PC-3 (cell line): ENCODE results near the gene ADAMTSL1. TPM values are rescaled to one million over a fixed set of nuclear protein-coding genes. Genes with fewer than 3 reads are reported as not detected.

Experiments used
- ATAC-seq: fragments of 200-7000 bp; cut with Tn5 transposase; 2 replicates; pipeline ENCODE4 v1.9.1; 2020; ENCODE audit warnings: mild to moderate bottlenecking, moderate library complexity
- BruUV-seq: library from RNA; stranded (reverse); fragments of 400-500 nt; replicated peaks from 2 replicates; lab custom pipeline; 2021; lab: Mats Ljungman, UMichigan
- CTCF ChIA-PET: fragments of 300-600 bp; sonication (Branson Sonifier 250); formaldehyde crosslinking; loops from one replicate; lab custom pipeline; 2022; ENCODE audit warnings: antibody characterized with exemption; lab: Charles Lee
- POLR2A ChIA-PET: fragments of 300-600 bp; sonication (Branson Sonifier 250); formaldehyde crosslinking; loops from one replicate; lab custom pipeline; 2022; ENCODE audit warnings: antibody characterized with exemption; ENCODE audit not compliant: unreplicated experiment; lab: Charles Lee
- DNase-seq: peaks from one replicate; pipeline ENCODE4 v3.0.0-alpha.2; 2015
- H2AFZ ChIP-seq: fragments of 300-600 bp; sonication (generic); 2 replicates; pipeline ENCODE4 v1.6.0; 2016; ENCODE audit warnings: antibody characterized with exemption, low read length
- H3F3A ChIP-seq: fragments of 300-600 bp; sonication (generic); one replicate; pipeline ENCODE4 v1.6.0; 2017; ENCODE audit warnings: antibody characterized with exemption, low read length, control low read depth, mild to moderate bottlenecking; ENCODE audit not compliant: unreplicated experiment
- H3K27ac ChIP-seq: fragments of 300-600 bp; sonication (generic); 2 replicates; pipeline ENCODE4 v1.5.1; 2016; ENCODE audit warnings: mild to moderate bottlenecking, low read length
- H3K27me3 ChIP-seq: fragments of 300-600 bp; sonication (generic); 2 replicates; pipeline ENCODE4 v1.6.1; 2016; ENCODE audit warnings: low read length, mixed read lengths
- H3K36me3 ChIP-seq: fragments of 300-600 bp; sonication (generic); 2 replicates; pipeline ENCODE4 v1.6.1; 2016; ENCODE audit warnings: low read depth, mixed run types, low read length, mixed read lengths
- H3K4me1 ChIP-seq: fragments of 300-600 bp; sonication (generic); 2 replicates; pipeline ENCODE4 v1.5.1; 2016; ENCODE audit warnings: low read length; ENCODE audit not compliant: insufficient read depth
- H3K4me2 ChIP-seq: fragments of 300-600 bp; sonication (generic); 2 replicates; pipeline ENCODE4 v1.6.0; 2016; ENCODE audit warnings: low read length
- H3K4me3 ChIP-seq: fragments of 300-600 bp; sonication (generic); 2 replicates; pipeline ENCODE4 v1.5.1; 2016; ENCODE audit warnings: mild to moderate bottlenecking, low read length, mixed read lengths
- H3K79me2 ChIP-seq: fragments of 300-600 bp; sonication (generic); 2 replicates; pipeline ENCODE4 v1.6.1; 2017; ENCODE audit warnings: low read length, mixed read lengths
- H3K9ac ChIP-seq: fragments of 300-600 bp; sonication (generic); 2 replicates; pipeline ENCODE4 v1.6.0; 2016; ENCODE audit warnings: mild to moderate bottlenecking, low read length
- H3K9me2 ChIP-seq: fragments of 300-600 bp; sonication (generic); replicated peaks from 2 replicates; pipeline ENCODE4 v1.6.1; 2016; ENCODE audit warnings: mixed run types, low read length, mixed read lengths
- H3K9me3 ChIP-seq: fragments of 300-600 bp; sonication (generic); 2 replicates; pipeline ENCODE4 v1.6.1; 2016; ENCODE audit warnings: low read length, mixed read lengths
- H4K20me1 ChIP-seq: fragments of 300-600 bp; sonication (generic); 2 replicates; pipeline ENCODE4 v1.6.1; 2016; ENCODE audit warnings: low read length, mixed read lengths
- EZH2 ChIP-seq: fragments of 300-600 bp; sonication (generic); IDR thresholded peaks from one replicate; pipeline ENCODE4 v1.6.1; 2017; ENCODE audit warnings: antibody characterized with exemption, mild to moderate bottlenecking, low read length; ENCODE audit not compliant: unreplicated experiment
- EZH2phosphoT487 ChIP-seq: fragments of 300-600 bp; sonication (generic); IDR thresholded peaks from 2 replicates; pipeline ENCODE4 v1.6.1; 2018; ENCODE audit warnings: mild to moderate bottlenecking, antibody characterized with exemption, low read length, borderline replicate concordance
- intact Hi-C: fragments of 100-400 bp; cut with micrococcal nuclease; formaldehyde crosslinking; loops from 2 replicates; pipeline ENCODE4 v1.9.0; 2023
- total RNA-seq: library from RNA; depleted of rRNA; stranded (reverse); fragments of >200 nt; gene quantifications from 2 replicates; pipeline ENCODE4 v1.2.3, GENCODE V29; 2014
- TF ChIP-seq, protein P1 (sequence below): fragments of 300-600 bp; sonication (generic); conservative IDR thresholded peaks from 2 replicates; pipeline ENCODE4 v1.5.1; 2017; ENCODE audit warnings: antibody characterized with exemption, low read depth, mild to moderate bottlenecking, low read length

The ADAMTSL1 gene
- total RNA-seq, 1 experiment from 2014 or later, result 0.26 TPM

GRCh38 chr9:18566121-18566520, 92.2 kb downstream of the ADAMTSL1 start:
- no peaks in the 10 kb centered on the region for H3K9me2 ChIP-seq
- ChIA-PET CTCF (interaction anchor here (0.6 kb wide), 1 partner anchor 258 kb away, joined by 4 read pairs; no protein-coding TSS in a partner anchor), POLR2A (no interaction called here)
- no peak overlapping the region for H3K4me3 ChIP-seq
- H3K36me3 ChIP-seq, result no peaks in the 10 kb centered on the region
- DNase-seq (peak; percentile 83), ATAC-seq (peak; percentile 97)
- H2AFZ ChIP-seq, result no peak overlapping the region
- peak overlapping the region; percentile 99 for H3K27ac ChIP-seq
- peak overlapping the region; percentile 53 for H3K4me2 ChIP-seq
- TF ChIP-seq, protein P1, sequence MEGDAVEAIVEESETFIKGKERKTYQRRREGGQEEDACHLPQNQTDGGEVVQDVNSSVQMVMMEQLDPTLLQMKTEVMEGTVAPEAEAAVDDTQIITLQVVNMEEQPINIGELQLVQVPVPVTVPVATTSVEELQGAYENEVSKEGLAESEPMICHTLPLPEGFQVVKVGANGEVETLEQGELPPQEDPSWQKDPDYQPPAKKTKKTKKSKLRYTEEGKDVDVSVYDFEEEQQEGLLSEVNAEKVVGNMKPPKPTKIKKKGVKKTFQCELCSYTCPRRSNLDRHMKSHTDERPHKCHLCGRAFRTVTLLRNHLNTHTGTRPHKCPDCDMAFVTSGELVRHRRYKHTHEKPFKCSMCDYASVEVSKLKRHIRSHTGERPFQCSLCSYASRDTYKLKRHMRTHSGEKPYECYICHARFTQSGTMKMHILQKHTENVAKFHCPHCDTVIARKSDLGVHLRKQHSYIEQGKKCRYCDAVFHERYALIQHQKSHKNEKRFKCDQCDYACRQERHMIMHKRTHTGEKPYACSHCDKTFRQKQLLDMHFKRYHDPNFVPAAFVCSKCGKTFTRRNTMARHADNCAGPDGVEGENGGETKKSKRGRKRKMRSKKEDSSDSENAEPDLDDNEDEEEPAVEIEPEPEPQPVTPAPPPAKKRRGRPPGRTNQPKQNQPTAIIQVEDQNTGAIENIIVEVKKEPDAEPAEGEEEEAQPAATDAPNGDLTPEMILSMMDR, result no peak
- peaks cover 44% of the 10 kb centered on the region for H3K4me1 ChIP-seq
- H3K9ac ChIP-seq, result peak overlapping the region; percentile 82
- no peaks in the 10 kb centered on the region for H3F3A ChIP-seq
- H3K27me3 ChIP-seq, result no peaks in the 10 kb centered on the region
- intact Hi-C loops, result loop anchor here (2.0 to 5.0 kb wide), 2 partner anchors 75 to 256 kb away; no protein-coding TSS in a partner anchor
- no peaks in the 10 kb centered on the region for H4K20me1 ChIP-seq
- H3K9me3 ChIP-seq, result no peaks in the 10 kb centered on the region
- H3K79me2 ChIP-seq, result no peaks in the 10 kb centered on the region
- no TSS peak for BruUV-seq

GRCh38 chr9:18568973-18569372, 95.0 kb downstream of the ADAMTSL1 start:
- BruUV-seq, result no TSS peak
- no peaks in the 10 kb centered on the region for H3K9me3 ChIP-seq
- H3K79me2 ChIP-seq, result no peaks in the 10 kb centered on the region
- H3K4me2 ChIP-seq, result peak overlapping the region; percentile 6; the same call in 1 of the 2 replicates
- ChIA-PET POLR2A (no interaction called here), CTCF (no interaction called here)
- TF ChIP-seq, protein P1, result no peak
- no peak for TF ChIP-seq EZH2phosphoT487
- TF ChIP-seq EZH2, result no peak
- H3K4me3 ChIP-seq, result no peak overlapping the region
- no peaks in the 10 kb centered on the region for H3F3A ChIP-seq
- DNase-seq (no peak), ATAC-seq (no peak)
- H3K27me3 ChIP-seq, result no peaks in the 10 kb centered on the region
- H3K4me1 ChIP-seq, result peaks cover 44% of the 10 kb centered on the region
- no peaks in the 10 kb centered on the region for H3K9me2 ChIP-seq
- no peak overlapping the region for H3K9ac ChIP-seq
- no peak overlapping the region for H2AFZ ChIP-seq
- no peaks in the 10 kb centered on the region for H4K20me1 ChIP-seq
- no peaks in the 10 kb centered on the region for H3K36me3 ChIP-seq
- intact Hi-C loops, result loop anchor here (5.0 kb wide), 1 partner anchor 253 kb away; no protein-coding TSS in a partner anchor
- 0 out of 2 replicates have a peak overlapping the region, but pooled peaks have one; percentile 3 for H3K27ac ChIP-seq

- Histone ChIP-seq H3K36me3 (no peaks in the 10 kb centered on the region), H3K9me3 (no peaks in the 10 kb centered on the region), H3K4me2 (no peak overlapping the region), H3K9me2 (no peaks in the 10 kb centered on the region), H3K4me1 (peaks cover 38% of the 10 kb centered on the region), H3F3A (no peaks in the 10 kb centered on the region), H3K27me3 (no peaks in the 10 kb centered on the region), H3K9ac (no peak overlapping the region), H2AFZ (no peak overlapping the region), H3K4me3 (no peak overlapping the region), H4K20me1 (no peaks in the 10 kb centered on the region), H3K27ac (no peak overlapping the region), H3K79me2 (no peaks in the 10 kb centered on the region)
- ATAC-seq (no peak), DNase-seq (peak; percentile 13)
- POLR2A ChIA-PET, result no interaction called here
- TF ChIP-seq EZH2, result no peak
- TF ChIP-seq EZH2phosphoT487, result no peak
- TF ChIP-seq, protein P1, result no peak
- intact Hi-C loops, result loop anchor here (5.0 kb wide), 1 partner anchor 252 kb away; no protein-coding TSS in a partner anchor
- BruUV-seq, result no TSS peak
- CTCF ChIA-PET, result no interaction called here
Measured at GRCh38 chr9:18569941-18570630, 96.1 kb downstream of the ADAMTSL1 start.
